Activated CD4-positive, alpha-beta memory T cell treated with anti-CD3 and anti-CD28 coated beads, Interleukin-2, amount 10 ng/mL, durations not matched to agents 7 days and 5 days (primary cell): ENCODE results near the gene METRN. TPM values are rescaled to one million over a fixed set of nuclear protein-coding genes. Genes with fewer than 3 reads are reported as not detected.

Source experiments
- CTCF ChIA-PET: fragments of 350-600 bp; sonication (Branson Sonifier 250); formaldehyde crosslinking; loops from one replicate; lab custom pipeline; 2021; ENCODE audit warnings: antibody characterized with exemption, inconsistent platforms; lab: Charles Lee
- POLR2A ChIA-PET: fragments of 350-600 bp; sonication (Branson Sonifier 250); formaldehyde crosslinking; loops from one replicate; lab custom pipeline; 2021; ENCODE audit warnings: antibody characterized with exemption; lab: Charles Lee
- DNase-seq: peaks from one replicate; pipeline ENCODE4 v3.0.0-alpha.2; 2020
- H3K27ac Mint-ChIP-seq: one replicate; pipeline ENCODE4 v1.8.0; 2021; ENCODE audit warnings: mild to moderate bottlenecking, mixed read lengths
- H3K27me3 Mint-ChIP-seq: one replicate; pipeline ENCODE4 v1.8.0; 2021; ENCODE audit warnings: mixed read lengths
- H3K36me3 Mint-ChIP-seq: one replicate; pipeline ENCODE4 v1.8.0; 2021; ENCODE audit warnings: low read depth, mixed read lengths
- H3K4me1 Mint-ChIP-seq: one replicate; pipeline ENCODE4 v1.8.0; 2021; ENCODE audit warnings: mixed read lengths
- H3K4me3 Mint-ChIP-seq: one replicate; pipeline ENCODE4 v1.8.0; 2021; ENCODE audit warnings: mild to moderate bottlenecking, mixed read lengths
- H3K9me3 Mint-ChIP-seq: one replicate; pipeline ENCODE4 v1.8.0; 2021; ENCODE audit warnings: mixed read lengths
- total RNA-seq, 2 experiments: library from RNA; stranded (reverse); gene quantifications; one replicate each; pipeline ENCODE4 v1.2.3, GENCODE V29; 2021

METRN gene
- total RNA-seq, 2 experiments from 2014 or later = 4.4 to 6.2 TPM

DNA sequence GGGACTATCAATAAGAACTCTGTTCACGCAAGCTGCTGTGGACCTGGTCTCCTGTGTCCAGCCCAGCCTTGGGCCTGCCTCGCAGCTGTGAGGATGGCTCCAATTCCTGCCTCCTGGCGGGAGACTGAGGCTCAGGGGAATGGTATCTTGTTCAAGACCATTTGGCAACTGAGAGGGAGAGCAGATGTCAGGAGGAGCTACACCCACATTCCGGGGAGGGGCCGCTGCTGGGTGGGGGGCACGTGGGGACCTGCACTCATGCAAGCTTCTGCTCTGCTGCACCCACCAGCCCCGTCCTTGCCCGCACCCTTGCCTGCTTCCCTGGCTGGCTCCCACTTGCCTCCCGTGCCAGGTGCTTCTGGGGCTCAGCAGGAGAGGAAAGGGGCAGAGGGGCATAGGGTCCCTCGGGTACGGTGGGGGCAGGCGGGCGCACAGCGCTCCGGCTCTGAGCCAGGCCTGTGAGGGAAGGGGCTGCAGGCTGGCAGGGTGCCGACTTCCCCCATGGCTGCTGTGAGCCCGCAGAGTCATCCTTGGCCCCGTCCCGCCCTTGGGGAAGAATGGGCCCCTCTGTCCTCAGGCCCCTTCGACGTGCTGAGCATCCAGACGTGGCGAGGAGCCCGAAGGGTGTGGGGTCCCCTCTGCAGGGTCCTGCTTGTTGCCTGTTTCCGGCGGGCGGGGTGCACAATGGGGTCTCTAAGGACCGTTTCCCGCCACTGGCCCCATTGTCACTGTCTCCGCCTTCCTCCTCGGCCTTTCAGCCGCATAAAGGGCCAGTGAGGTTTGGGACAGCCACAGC is 2.7 kb downstream of the METRN start:
- CTCF ChIA-PET = interaction anchor here (1.3 kb wide), 1 partner anchor 16 kb away, joined by 3 read pairs; no protein-coding TSS in a partner anchor
- no peaks in the 10 kb centered on the region for H3K36me3 Mint-ChIP-seq
- H3K4me3 Mint-ChIP-seq = no peak overlapping the region

DNA sequence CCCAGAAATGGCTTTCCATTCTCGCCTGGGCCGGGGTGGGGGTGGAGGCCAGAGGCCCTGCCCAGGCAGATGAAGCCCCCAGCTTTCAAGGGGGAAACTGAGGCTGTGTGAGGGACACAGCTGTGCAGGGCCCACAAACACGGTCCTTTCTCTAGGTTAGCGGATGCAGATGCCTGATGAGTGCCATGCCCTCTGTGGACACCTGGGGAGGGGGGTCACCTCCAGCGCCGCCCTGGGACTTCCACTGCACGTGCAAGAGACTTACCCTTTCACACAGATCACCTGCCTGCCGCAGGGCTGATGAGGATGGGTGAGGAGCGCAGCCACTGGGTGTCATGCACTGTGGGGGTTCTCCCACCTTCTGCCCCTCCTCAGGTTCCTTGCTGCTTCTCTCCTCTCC is 3.5 kb downstream of the METRN start:
- H3K36me3 Mint-ChIP-seq = no peaks in the 10 kb centered on the region
- CTCF ChIA-PET = no interaction called here
- POLR2A ChIA-PET = interaction anchor here (3.5 kb wide), 1 partner anchor 23 kb away, joined by 19 read pairs; no protein-coding TSS in a partner anchor
- H3K27me3 Mint-ChIP-seq = peaks cover 12% of the 10 kb centered on the region
- H3K9me3 Mint-ChIP-seq = no peaks in the 10 kb centered on the region
- DNase-seq = no peak
- H3K27ac Mint-ChIP-seq = no peak overlapping the region
- H3K4me1 Mint-ChIP-seq = peaks cover 18% of the 10 kb centered on the region
- no peak overlapping the region for H3K4me3 Mint-ChIP-seq

More for the DNA sequence above, 2.7 kb downstream of the METRN start:
- POLR2A ChIA-PET = interaction anchor here (0.8 to 3.1 kb wide), 3 partner anchors 8 to 23 kb away, joined by 4 to 15 read pairs (median 7); partner anchors contain the start of genes CCDC78, CIAO3 and HAGHL
- Mint-ChIP-seq H3K27me3 (peaks cover 15% of the 10 kb centered on the region), H3K9me3 (no peaks in the 10 kb centered on the region), H3K4me1 (peaks cover 19% of the 10 kb centered on the region), H3K27ac (no peak overlapping the region)
- DNase-seq = no peak

DNA sequence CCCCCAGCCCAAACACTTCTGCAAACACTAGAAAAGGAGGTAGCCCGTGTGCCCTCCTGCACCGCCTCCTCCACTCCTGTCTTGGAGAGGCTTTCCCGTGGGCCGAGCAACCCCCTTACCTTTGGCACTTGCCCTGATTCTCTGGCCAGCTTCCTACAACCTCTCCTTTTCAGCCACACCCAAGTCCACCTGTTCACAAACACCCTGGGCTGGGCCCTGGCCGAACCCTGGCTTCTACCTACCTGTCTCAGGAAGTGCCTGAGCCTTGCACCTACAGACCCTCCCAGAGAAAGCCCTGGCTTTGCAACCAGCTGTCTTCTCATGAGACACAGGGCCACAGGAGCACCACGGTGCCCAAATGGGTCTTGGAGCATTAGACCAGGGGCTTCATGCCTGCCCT is 4.0 kb downstream of the METRN start:
- Mint-ChIP-seq H3K27me3 (peaks cover 10% of the 10 kb centered on the region), H3K4me1 (peaks cover 18% of the 10 kb centered on the region), H3K36me3 (no peaks in the 10 kb centered on the region), H3K4me3 (no peak overlapping the region), H3K9me3 (no peaks in the 10 kb centered on the region), H3K27ac (peak overlapping the region; percentile 45)
- CTCF ChIA-PET = interaction anchor here (0.7 to 1.4 kb wide), 2 partner anchors 9 to 15 kb away, joined by 4 to 6 read pairs; no protein-coding TSS in a partner anchor
- POLR2A ChIA-PET = interaction anchor here (3.5 kb wide), 1 partner anchor 23 kb away, joined by 19 read pairs; no protein-coding TSS in a partner anchor
- no peak for DNase-seq

DNA sequence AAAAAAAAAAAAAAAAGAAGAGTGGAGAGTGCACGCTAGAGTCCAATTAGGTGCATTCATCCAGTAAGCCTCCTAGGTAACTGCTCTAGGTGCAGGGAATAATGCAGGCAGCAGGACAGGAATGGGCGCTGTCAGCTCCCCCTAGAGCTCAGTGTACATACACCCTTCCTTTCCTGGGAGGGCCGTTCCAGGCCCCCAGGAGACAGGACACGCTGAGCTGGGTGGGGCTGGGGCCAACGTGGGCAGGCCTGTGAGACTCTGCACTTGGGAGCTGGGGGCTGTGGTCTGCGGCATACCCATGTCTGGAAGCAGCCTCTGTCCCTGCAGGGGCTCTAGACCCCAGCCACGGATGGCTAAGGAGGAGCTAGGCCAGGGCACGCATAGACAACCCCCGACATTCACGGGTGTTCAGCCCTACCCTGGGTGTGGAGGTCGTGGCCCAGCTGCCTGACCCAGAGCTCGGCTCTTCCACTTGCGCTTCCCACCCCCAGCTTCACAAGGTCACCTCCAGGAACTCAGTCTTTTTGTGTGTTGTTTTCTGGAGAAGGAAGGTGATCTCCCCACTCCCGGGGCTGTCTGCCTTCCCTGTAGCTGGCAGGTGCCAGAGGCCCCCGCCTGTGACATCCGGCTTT is 5.0 kb downstream of the METRN start:
- CTCF ChIA-PET = interaction anchor here (0.5 to 2.5 kb wide), 11 partner anchors 8 to 594 kb away, joined by 3 to 8 read pairs (median 3); partner anchors contain the start of genes CIAO3 and WDR24
- POLR2A ChIA-PET = interaction anchor here (1.1 to 3.5 kb wide), 5 partner anchors 21 to 87 kb away, joined by 3 to 19 read pairs (median 9); partner anchors contain the start of genes STUB1 and WDR24

DNA sequence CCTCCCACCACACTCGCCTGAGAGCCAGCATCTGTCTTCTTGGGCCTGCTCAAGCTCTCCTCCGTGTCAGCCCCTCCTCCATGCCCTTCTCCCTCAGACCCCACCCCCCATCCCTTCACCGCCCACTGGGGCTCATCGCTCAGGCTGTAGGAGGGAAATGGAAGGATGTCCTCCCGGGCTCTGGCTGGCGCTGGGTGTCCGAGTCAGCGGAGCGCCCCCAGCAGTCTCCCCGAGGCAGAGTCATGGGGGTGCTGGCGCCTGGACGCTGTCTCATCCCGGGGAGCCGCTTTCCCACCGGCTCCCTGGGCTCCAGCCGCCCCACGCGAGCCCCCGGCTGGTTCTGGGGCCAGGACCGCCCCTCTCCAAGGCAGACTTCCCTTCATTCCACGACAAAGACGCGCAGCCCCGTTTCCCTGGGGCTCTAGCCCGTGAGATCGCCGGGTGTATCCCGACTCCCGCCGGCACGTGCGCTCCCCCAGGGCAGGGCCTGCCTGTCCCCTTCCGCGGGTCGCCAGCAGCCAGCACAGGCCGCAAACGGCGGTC is 5.6 kb downstream of the METRN start:
- CTCF ChIA-PET = interaction anchor here (0.5 to 2.5 kb wide), 9 partner anchors 8 to 64 kb away, joined by 3 to 8 read pairs (median 3); partner anchors contain the start of genes CIAO3 and WDR24
- peaks cover 18% of the 10 kb centered on the region for H3K4me1 Mint-ChIP-seq
- no peak overlapping the region for H3K27ac Mint-ChIP-seq
- DNase-seq = peak; percentile 42
- peaks cover 10% of the 10 kb centered on the region for H3K27me3 Mint-ChIP-seq
- peak overlapping the region; percentile 62 for H3K4me3 Mint-ChIP-seq
- no peaks in the 10 kb centered on the region for H3K36me3 Mint-ChIP-seq
- POLR2A ChIA-PET = interaction anchor here (0.9 to 3.5 kb wide), 10 partner anchors 12 to 87 kb away, joined by 3 to 19 read pairs (median 6); partner anchors contain the start of genes CIAO3, JMJD8, STUB1 and WDR24
- H3K9me3 Mint-ChIP-seq = no peaks in the 10 kb centered on the region

More for the DNA sequence above, 5.0 kb downstream of the METRN start:
- peaks cover 10% of the 10 kb centered on the region for H3K27me3 Mint-ChIP-seq
- peak overlapping the region; percentile 62 for H3K4me3 Mint-ChIP-seq
- no peak for DNase-seq
- no peak overlapping the region for H3K27ac Mint-ChIP-seq
- H3K9me3 Mint-ChIP-seq = no peaks in the 10 kb centered on the region
- no peaks in the 10 kb centered on the region for H3K36me3 Mint-ChIP-seq
- peaks cover 18% of the 10 kb centered on the region for H3K4me1 Mint-ChIP-seq

DNA sequence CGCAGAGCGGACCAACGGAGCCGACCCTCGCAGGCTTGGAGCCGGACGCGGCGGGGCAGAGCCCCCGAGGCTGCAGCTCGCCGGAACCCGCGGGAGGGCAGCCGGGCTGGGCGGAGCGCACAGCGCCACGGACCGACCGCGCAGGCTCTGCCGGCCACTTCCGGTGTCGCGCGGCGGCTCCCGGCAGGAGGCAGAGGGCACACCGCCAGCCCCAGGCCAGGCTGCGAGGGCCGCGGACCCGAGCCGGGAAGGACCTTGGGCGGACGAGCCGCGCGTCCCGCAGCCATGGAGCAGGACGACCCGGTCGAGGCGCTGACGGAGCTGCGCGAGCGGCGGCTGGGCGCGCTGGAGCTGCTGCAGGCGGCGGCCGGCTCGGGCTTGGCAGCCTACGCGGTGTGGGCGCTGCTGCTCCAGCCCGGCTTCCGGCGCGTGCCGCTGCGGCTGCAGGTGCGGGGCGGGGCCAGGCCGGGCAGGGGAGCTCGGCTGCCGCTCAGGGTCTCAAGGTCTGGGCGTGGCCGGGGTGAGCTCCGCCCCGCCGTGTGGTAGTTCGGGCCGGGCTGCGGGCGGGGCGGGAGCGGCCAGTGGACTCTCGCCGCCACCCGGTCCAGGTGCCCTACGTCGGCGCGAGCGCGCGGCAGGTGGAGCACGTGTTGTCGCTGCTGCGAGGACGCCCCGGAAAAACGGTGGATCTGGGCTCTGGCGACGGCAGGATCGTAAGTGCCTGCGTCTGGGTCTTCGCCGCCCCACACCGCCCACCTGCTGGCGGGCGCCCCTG is 6.3 kb downstream of the METRN start, which contains the start of gene ANTKMT:
ANTKMT (plus strand) TSS at position 157 of the 775 bp plus-strand sequence; CDS start at position 286, 129 bp downstream.
- H3K4me1 Mint-ChIP-seq = peaks cover 16% of the 10 kb centered on the region
- POLR2A ChIA-PET = interaction anchor here (0.8 to 3.5 kb wide), 9 partner anchors 11 to 67 kb away, joined by 3 to 19 read pairs (median 6); partner anchors contain the start of genes CHTF18, CIAO3, JMJD8 and RPUSD1
- H3K4me3 Mint-ChIP-seq = peak within 1 kb of the TSS; percentile 62
- H3K9me3 Mint-ChIP-seq = no peaks in the 10 kb centered on the region
- no peak within 1 kb of the TSS for H3K27ac Mint-ChIP-seq
- peak; percentile 77 for DNase-seq
- peaks cover 6% of the 10 kb centered on the region for H3K27me3 Mint-ChIP-seq
- CTCF ChIA-PET = interaction anchor here (1.0 to 2.5 kb wide), 4 partner anchors 9 to 19 kb away, joined by 3 to 8 read pairs (median 4); no protein-coding TSS in a partner anchor
- no peaks in the 10 kb centered on the region for H3K36me3 Mint-ChIP-seq

DNA sequence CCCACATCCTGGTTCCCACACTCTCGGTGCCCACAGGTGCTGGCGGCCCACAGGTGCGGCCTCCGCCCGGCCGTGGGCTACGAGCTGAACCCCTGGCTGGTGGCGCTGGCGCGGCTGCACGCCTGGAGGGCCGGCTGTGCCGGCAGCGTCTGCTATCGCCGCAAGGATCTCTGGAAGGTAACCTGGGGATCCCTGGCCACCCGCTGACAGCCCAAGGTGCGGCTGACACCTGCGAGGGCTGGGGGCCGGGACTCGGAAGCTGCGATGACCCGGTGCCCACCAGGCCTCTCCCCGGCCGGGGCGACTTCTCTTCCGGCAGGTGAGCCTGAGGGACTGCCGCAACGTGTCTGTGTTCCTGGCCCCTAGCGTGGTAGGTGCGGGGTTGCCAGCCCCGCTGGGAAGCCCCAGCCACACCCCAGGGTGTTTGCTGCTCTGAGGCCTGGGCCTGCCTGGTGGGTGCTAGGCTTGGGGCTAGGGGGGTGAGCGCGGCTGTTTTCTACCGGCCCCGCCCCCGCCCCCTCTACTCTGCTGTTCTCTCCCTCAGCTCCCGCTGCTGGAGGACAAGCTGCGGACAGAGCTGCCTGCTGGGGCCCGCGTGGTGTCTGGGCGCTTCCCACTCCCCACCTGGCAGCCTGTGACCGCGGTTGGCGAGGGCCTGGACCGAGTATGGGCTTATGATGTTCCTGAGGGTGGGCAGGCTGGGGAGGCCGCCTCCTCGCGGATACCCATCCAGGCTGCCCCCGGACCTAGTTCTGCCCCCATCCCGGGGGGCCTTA is 7.0 kb downstream of the METRN start:
- Mint-ChIP-seq H3K4me3 (peak overlapping the region; percentile 30), H3K27ac (no peak overlapping the region), H3K36me3 (no peaks in the 10 kb centered on the region), H3K4me1 (peaks cover 19% of the 10 kb centered on the region), H3K27me3 (peaks cover 2% of the 10 kb centered on the region), H3K9me3 (no peaks in the 10 kb centered on the region)
- ChIA-PET POLR2A (interaction anchor here (0.8 to 3.5 kb wide), 9 partner anchors 10 to 66 kb away, joined by 3 to 19 read pairs (median 6); partner anchors contain the start of genes CHTF18, CIAO3, JMJD8 and RPUSD1), CTCF (interaction anchor here (1.0 to 2.5 kb wide), 3 partner anchors 12 to 18 kb away, joined by 3 to 8 read pairs (median 5); no protein-coding TSS in a partner anchor)
- DNase-seq = no peak

DNA sequence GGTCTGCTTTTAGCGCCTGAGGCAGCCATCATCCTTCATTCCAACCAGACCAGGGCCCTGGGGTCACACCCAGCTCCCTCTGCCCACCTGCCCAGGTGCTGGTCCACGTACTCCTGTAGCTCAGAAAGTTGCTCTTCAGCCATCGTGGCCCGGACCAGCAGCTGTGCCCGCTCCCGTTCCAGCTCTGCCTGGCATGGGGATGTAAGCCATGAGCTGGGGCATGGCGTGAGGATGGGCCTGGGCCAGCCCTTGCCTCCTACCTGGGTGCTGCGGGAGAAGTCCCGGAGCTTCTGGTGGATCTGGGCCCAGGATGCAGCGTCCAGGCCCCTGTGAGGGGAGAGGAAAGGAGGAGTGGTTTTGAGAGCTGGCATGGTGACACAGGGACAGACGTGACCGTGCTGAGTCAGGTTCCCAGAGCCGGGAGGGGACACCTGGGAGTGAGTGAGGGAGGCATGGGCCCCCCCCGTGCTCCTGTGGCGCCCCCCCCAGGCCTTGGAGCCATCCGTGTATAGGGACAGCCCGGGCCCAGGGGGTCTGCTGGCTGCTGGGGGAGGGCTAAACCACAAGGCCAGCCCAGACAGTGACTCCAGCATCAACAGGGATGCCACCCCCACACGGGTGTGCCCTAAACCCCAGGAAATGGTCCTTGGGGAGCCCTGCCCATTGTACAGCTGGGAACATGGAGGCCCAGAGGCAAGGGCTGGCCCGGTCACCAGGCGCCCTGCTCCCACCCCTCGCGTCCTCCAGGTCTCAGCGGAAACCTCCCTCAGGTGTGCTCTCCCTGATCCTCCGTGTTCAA is 8.1 kb downstream of the METRN start:
- no peak for DNase-seq
- H3K36me3 Mint-ChIP-seq = no peaks in the 10 kb centered on the region
- no peak overlapping the region for H3K4me3 Mint-ChIP-seq
- peaks cover 19% of the 10 kb centered on the region for H3K4me1 Mint-ChIP-seq
- ChIA-PET POLR2A (interaction anchor here (0.9 to 3.4 kb wide), 2 partner anchors 18 to 65 kb away, joined by 4 to 10 read pairs; partner anchors contain the start of genes CHTF18, CIAO3 and RPUSD1), CTCF (no interaction called here)
- no peaks in the 10 kb centered on the region for H3K9me3 Mint-ChIP-seq
- no peak overlapping the region for H3K27ac Mint-ChIP-seq
- H3K27me3 Mint-ChIP-seq = peaks cover 2% of the 10 kb centered on the region

DNA sequence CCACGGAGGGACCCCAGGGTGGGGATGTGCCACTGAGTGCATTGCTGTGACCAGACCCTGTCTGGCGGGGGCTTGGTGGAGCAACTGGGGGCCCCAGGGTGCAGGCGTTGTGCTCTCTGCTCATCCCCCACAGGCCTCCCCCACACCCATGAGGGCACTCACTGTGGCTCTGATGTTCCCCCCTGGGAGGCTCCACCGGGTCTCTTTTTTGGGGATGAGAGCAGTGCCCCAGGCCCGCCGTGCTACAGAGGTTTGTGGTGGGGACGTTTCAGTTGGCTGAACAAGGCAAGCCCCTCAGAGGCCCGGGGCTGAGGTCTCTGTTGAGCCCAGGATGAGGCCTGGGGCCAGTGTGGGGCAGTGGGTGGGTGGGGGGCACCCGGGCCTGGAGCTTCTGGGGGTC is 8.8 kb downstream of the METRN start:
- CTCF ChIA-PET = no interaction called here
- peaks cover 19% of the 10 kb centered on the region for H3K4me1 Mint-ChIP-seq
- POLR2A ChIA-PET = interaction anchor here (0.9 to 3.4 kb wide), 3 partner anchors 12 to 65 kb away, joined by 4 to 10 read pairs (median 5); partner anchors contain the start of genes CHTF18, CIAO3 and RPUSD1
- H3K27me3 Mint-ChIP-seq = peaks cover 2% of the 10 kb centered on the region
- no peaks in the 10 kb centered on the region for H3K9me3 Mint-ChIP-seq
- DNase-seq = no peak
- H3K36me3 Mint-ChIP-seq = no peaks in the 10 kb centered on the region
- H3K4me3 Mint-ChIP-seq = no peak overlapping the region
- H3K27ac Mint-ChIP-seq = no peak overlapping the region
